Testis (tissue), 5 donors: ENCODE results near the gene SLC29A1. TPM values are rescaled to one million over a fixed set of nuclear protein-coding genes. Genes with fewer than 3 reads are reported as not detected.

Experiments
- DNase-seq: peaks from one replicate; pipeline ENCODE4 v3.0.0-alpha.2; 2019
- H3K27ac ChIP-seq, 2 donors: fragments of 200-600 bp; sonication (generic); one replicate each; pipeline ENCODE4 v1.5.1; 2019
- H3K27me3 ChIP-seq: fragments of 200-600 bp; sonication (generic); one replicate; pipeline ENCODE4 v1.5.1; 2019
- H3K36me3 ChIP-seq: fragments of 200-600 bp; sonication (generic); one replicate; pipeline ENCODE4 v1.5.1; 2017; ENCODE audit warnings: low read depth; ENCODE audit errors: missing control alignments
- H3K4me1 ChIP-seq: fragments of 200-600 bp; sonication (generic); one replicate; pipeline ENCODE4 v1.5.1; 2019
- H3K4me3 ChIP-seq, 2 donors: fragments of 200-600 bp; sonication (generic); one replicate each; pipeline ENCODE4 v1.5.1; 2017 to 2019
- H3K9me3 ChIP-seq: fragments of 200-600 bp; sonication (generic); one replicate; pipeline ENCODE4 v1.5.1; 2017
- POLR2A ChIP-seq: fragments of 450-650 bp; IDR thresholded peaks from one replicate; pipeline ENCODE4 v1.6.1; 2017; ENCODE audit warnings: antibody characterized with exemption, mild to moderate bottlenecking, moderate library complexity
- WGBS, 2 donors: methylation state at CpG; one replicate each; pipeline ENCODE4 v1.1.5; 2018; 5-methylcytosine and 5-hydroxymethylcytosine counted together
- intact Hi-C: fragments of 100-400 bp; cut with DNase I; formaldehyde crosslinking; loops from one replicate; pipeline ENCODE4 v1.15.1; 2023; ENCODE audit warnings: low total_unique reads
- long read RNA-seq, 2 donors: transcript quantifications; one replicate each; lab custom pipeline, GENCODE V29; 2026
- polyA plus RNA-seq: library from polyadenylated mRNA; stranded (reverse); fragments of 350-450 nt; fragmentation: Illumina TruSeq; extraction: RNeasy Lipid Tissue Mini Kit (QIAGEN cat#74804); gene quantifications from one replicate; pipeline ENCODE4 v1.2.3, GENCODE V29; 2014; ENCODE audit warnings: low read depth, low replicate concordance; ENCODE audit not compliant: insufficient read depth
- total RNA-seq, 2 donors: library from RNA; depleted of rRNA; stranded (reverse); fragments of >200 nt; gene quantifications; one replicate each; pipeline ENCODE4 v1.2.3, GENCODE V29; 2016
- TF ChIP-seq, protein P1 (sequence below), 3 experiments: fragments of 450-650 bp in 2 of 3; fragments of 200-600 bp in 1 of 3; sonication (generic) in 1 of 3; IDR thresholded peaks; one replicate each; pipeline ENCODE4 v1.5.1; 2016 to 2019; ENCODE audit warnings: antibody characterized with exemption in 3 of 3, mild to moderate bottlenecking in 2 of 3, moderate library complexity in 1 of 3

The SLC29A1 gene
- total RNA-seq: 10 to 100 TPM; 51.3 to 70.0 TPM
- polyA plus RNA-seq: 41.2 TPM
- long read RNA-seq, donor 1, transcript SLC29A1-206 (13 exons, 2,183 nt): major isoform, 5 of 8 reads
- long read RNA-seq, donor 1, partial matches to known transcripts: 0 of 8 reads
- long read RNA-seq, donor 1, other reads (novel, unspliced or antisense): 0 of 8 reads
- long read RNA-seq, donor 2, transcript SLC29A1-209 (13 exons, 2,318 nt): major isoform, 6 of 29 reads
- long read RNA-seq, donor 2, partial matches to known transcripts: 18 of 29 reads
- long read RNA-seq, donor 2, other reads (novel, unspliced or antisense): 0 of 29 reads

- intact Hi-C loops: no loop called here
- 1% methylated on average over 72 of the region's 73 CpGs; no CpG with 5 or more reads in 1 of the 2 donors for WGBS, 2 donors
- peak; percentile 84 for DNase-seq
- Histone ChIP-seq H3K4me1 (peaks cover 77% of the 10 kb centered on the region), H3K27me3 (no peaks in the 10 kb centered on the region), H3K9me3 (no peaks in the 10 kb centered on the region), H3K27ac (peak within 1 kb of the TSS; percentile 49 to 82), H3K36me3 (no peaks in the 10 kb centered on the region), H3K4me3 (peak within 1 kb of the TSS; percentile 62 to 68)
- TF ChIP-seq, protein P1, sequence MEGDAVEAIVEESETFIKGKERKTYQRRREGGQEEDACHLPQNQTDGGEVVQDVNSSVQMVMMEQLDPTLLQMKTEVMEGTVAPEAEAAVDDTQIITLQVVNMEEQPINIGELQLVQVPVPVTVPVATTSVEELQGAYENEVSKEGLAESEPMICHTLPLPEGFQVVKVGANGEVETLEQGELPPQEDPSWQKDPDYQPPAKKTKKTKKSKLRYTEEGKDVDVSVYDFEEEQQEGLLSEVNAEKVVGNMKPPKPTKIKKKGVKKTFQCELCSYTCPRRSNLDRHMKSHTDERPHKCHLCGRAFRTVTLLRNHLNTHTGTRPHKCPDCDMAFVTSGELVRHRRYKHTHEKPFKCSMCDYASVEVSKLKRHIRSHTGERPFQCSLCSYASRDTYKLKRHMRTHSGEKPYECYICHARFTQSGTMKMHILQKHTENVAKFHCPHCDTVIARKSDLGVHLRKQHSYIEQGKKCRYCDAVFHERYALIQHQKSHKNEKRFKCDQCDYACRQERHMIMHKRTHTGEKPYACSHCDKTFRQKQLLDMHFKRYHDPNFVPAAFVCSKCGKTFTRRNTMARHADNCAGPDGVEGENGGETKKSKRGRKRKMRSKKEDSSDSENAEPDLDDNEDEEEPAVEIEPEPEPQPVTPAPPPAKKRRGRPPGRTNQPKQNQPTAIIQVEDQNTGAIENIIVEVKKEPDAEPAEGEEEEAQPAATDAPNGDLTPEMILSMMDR (IDR thresholded peaks at IDR 0.05): peak in 1 of 3 experiments; percentile 2
- no peak for TF ChIP-seq POLR2A
These were observed at the start of gene SLC29A1 for GRCh38 chr6:44223319-44224028. Gene SLC29A1, plus strand, starts transcription at chr6:44223595. Its CDS starts 3,719 bp downstream, at chr6:44227314.

GRCh38 chr6:44176130-44176761, 47.1 kb upstream of the SLC29A1 start:
- Histone ChIP-seq H3K4me3 (no peak overlapping the region), H3K27ac (no peak overlapping the region), H3K4me1 (no peaks in the 10 kb centered on the region), H3K27me3 (no peaks in the 10 kb centered on the region), H3K36me3 (no peaks in the 10 kb centered on the region), H3K9me3 (no peaks in the 10 kb centered on the region)
- intact Hi-C loops: loop anchor here (10.0 kb wide), 1 partner anchor 59 kb away; no protein-coding TSS in a partner anchor
- no peak for DNase-seq
- TF ChIP-seq POLR2A: no peak
- TF ChIP-seq, protein P1 (IDR thresholded peaks at IDR 0.05): no peak
- WGBS, 2 donors: 86 to 90% methylated on average over 7 to 15 of the region's 15 CpGs

DNA sequence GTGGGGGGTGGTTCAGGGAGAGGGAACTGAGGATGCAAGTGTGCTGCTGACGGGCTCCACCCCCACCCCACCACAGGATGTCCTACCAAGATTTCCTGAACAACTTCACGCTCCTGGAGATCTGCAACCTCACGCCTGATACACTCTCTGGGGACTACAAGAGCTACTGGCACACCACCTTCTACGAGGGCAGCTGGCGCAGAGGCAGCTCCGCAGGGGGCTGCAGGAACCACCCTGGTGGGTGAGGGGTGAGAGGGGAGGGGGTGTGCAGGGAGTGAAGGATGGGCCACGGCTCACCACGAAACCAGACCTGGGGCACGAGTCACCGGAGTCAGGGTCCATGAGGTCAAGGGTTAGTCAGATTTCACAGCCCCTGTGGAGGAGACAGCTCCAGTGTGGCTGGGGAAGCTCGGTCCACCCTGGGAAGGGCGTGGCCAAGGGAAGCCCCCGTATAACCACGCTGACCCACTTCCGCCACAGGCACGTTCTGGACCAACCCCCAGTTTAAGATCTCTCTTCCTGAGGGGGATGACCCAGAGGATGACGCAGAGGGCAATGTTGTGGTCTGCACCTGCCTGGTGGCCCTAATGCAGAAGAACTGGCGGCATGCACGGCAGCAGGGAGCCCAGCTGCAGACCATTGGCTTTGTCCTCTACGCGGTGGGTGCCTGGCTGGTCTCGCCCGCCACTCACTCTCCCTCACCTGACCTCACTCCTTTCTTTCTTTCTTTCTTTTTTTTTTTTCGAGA, 46.5 kb upstream of the SLC29A1 start:
- Histone ChIP-seq H3K36me3 (no peaks in the 10 kb centered on the region), H3K9me3 (no peaks in the 10 kb centered on the region), H3K27ac (no peak overlapping the region), H3K4me3 (no peak overlapping the region), H3K27me3 (no peaks in the 10 kb centered on the region), H3K4me1 (no peaks in the 10 kb centered on the region)
- WGBS, 2 donors: 71 to 87% methylated on average over 14 to 24 of the region's 24 CpGs
- TF ChIP-seq, protein P1 (IDR thresholded peaks at IDR 0.05): no peak
- no peak for TF ChIP-seq POLR2A
- no peak for DNase-seq
- intact Hi-C loops: loop anchor here (10.0 kb wide), 1 partner anchor 58 kb away; no protein-coding TSS in a partner anchor

DNA sequence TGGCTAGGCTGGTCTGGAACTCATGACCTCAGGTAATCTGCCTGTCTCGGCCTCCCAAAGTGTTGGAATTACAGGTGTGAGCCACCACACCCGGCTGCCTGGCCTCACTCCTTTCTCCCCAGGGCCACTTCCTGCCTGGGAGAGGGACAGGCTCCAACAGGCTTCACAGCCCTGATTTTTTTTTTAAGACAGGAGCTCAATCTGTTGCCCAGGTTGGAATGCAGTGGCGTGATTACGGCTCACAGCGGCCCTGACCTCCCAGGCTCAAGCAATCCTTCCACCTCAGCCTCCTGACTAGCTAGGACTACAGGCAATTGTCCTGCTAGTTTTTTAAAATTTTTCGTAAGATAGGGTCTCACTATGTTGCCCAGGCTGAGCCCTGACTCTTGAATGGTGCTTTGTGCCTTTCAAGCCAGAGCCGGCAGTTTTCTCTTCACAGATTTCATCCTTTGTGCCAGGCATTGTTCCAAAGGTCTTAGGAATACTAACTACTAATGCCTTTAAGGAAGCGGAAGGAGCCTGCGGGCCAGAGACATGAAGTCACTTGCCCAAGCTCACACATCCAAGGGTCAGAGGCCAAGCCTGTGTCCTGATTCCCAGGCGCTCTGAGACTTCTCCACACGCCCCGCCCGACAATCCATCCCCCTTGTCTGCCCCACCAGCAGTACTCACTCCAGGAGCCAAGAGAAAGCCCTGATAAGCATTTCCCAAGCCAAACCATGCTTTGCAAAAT, 45.5 kb upstream of the SLC29A1 start:
- Histone ChIP-seq H3K4me1 (no peaks in the 10 kb centered on the region), H3K9me3 (no peaks in the 10 kb centered on the region), H3K4me3 (no peak overlapping the region), H3K27ac (no peak overlapping the region), H3K27me3 (no peaks in the 10 kb centered on the region), H3K36me3 (no peaks in the 10 kb centered on the region)
- peak; percentile 82 for DNase-seq
- WGBS, 2 donors: 66 to 71% methylated on average over 13 of the region's 13 CpGs
- intact Hi-C loops: loop anchor here (10.0 kb wide), 1 partner anchor 57 kb away; no protein-coding TSS in a partner anchor
- TF ChIP-seq, protein P1 (IDR thresholded peaks at IDR 0.05): no peak
- no peak for TF ChIP-seq POLR2A
